H1 (cell line): Measurements from ENCODE around the gene GRIA1. TPM values are rescaled to one million over a fixed set of nuclear protein-coding genes. Genes with fewer than 3 reads are reported as not detected.

Experiments used
- CHD7 ChIP-seq: fragments of 300-600 bp; sonication (generic); IDR thresholded peaks from 2 replicates; pipeline ENCODE4 v1.7.1; 2012; ENCODE audit warnings: low read length, moderate library complexity, mild to moderate bottlenecking, inconsistent platforms; ENCODE audit not compliant: insufficient replicate concordance
- EZH2 ChIP-seq: fragments of 200-600 bp; sonication (generic); IDR thresholded peaks from 2 replicates; pipeline ENCODE4 v1.7.1; 2012; ENCODE audit warnings: low read depth, mild to moderate bottlenecking, moderate library complexity, low read length, inconsistent platforms; ENCODE audit not compliant: severe bottlenecking
- GTF2F1 ChIP-seq: IDR thresholded peaks from 2 replicates; pipeline ENCODE4 v1.6.1; 2012; ENCODE audit warnings: low read depth, low read length, improper control_type of control experiment, borderline replicate concordance
- JUND ChIP-seq: IDR thresholded peaks from 2 replicates; pipeline ENCODE4 v1.6.1; 2011; ENCODE audit warnings: mild to moderate bottlenecking, improper control_type of control experiment, low read length
- KDM1A ChIP-seq: fragments of 200-600, 300-600 bp; sonication (generic); IDR thresholded peaks from 2 replicates; pipeline ENCODE4 v1.7.1; 2016; ENCODE audit warnings: mild to moderate bottlenecking, low read length, borderline replicate concordance
- KDM4A ChIP-seq: IDR thresholded peaks from one replicate; pipeline ENCODE4 v1.7.1; 2012; ENCODE audit warnings: low read depth, mild to moderate bottlenecking, moderate library complexity, low read length, inconsistent platforms; ENCODE audit not compliant: severe bottlenecking
- KDM5A ChIP-seq: fragments of 200-600 bp; IDR thresholded peaks from 2 replicates; pipeline ENCODE4 v1.7.1; 2012; ENCODE audit warnings: mild to moderate bottlenecking, low read length, inconsistent platforms, mixed read lengths
- SIN3A ChIP-seq, 2 experiments: IDR thresholded peaks in 1 of 2; conservative IDR thresholded peaks in 1 of 2; 2 replicates each; pipeline ENCODE4 v1.6.1; 2011 to 2012; ENCODE audit warnings: low read length in 2 of 2, improper control_type of control experiment in 1 of 2, low read depth in 1 of 2, mild to moderate bottlenecking in 1 of 2
- SP4 ChIP-seq: IDR thresholded peaks from 2 replicates; pipeline ENCODE4 v1.6.1; 2012; ENCODE audit warnings: low read length, inconsistent platforms
- SRF ChIP-seq: IDR thresholded peaks from 2 replicates; pipeline ENCODE4 v1.6.1; 2011; ENCODE audit warnings: mild to moderate bottlenecking, low read depth, low read length, moderate library complexity
- TAF7 ChIP-seq: optimal IDR thresholded peaks from 2 replicates; pipeline ENCODE3; 2011; ENCODE audit warnings: low read depth, mild to moderate bottlenecking, inconsistent platforms, low read length, moderate library complexity, borderline replicate concordance
- polyA plus RNA-seq, 7 experiments: library from polyadenylated mRNA; depleted of rRNA in 3 of 7; stranded (reverse) in 5 of 7; unstranded in 2 of 7; fragments of >200 nt in 5 of 7; fragments of 200-250 nt in 2 of 7; gene quantifications; 1 replicate in 5 of 7; 2 replicates in 1 of 7; 4 replicates in 1 of 7; pipeline versions ENCODE4 v1.2.1 to v1.2.3, GENCODE V29; 2011 to 2013; ENCODE audit warnings: missing spikeins in 2 of 7, mixed read lengths in 2 of 7
- total RNA-seq: library from RNA; stranded (reverse); fragmentation: NEBNext Ultra II Directional; extraction: Animal tissue kit (Norgen Biotek cat#: 25700); gene quantifications from 2 replicates; pipeline ENCODE4 v1.2.1, GENCODE V29; 2021

GRIA1 gene
- total and polyA plus RNA-seq, 2 of the 8 experiments (the other 6 are each of a cell fraction or from before 2014, with no cell fraction given) = 0.97 to 2.5 TPM

- TF ChIP-seq CHD7 (no peak), KDM4A (no peak), EZH2 (no peak), GTF2F1 (no peak), SRF (no peak), SIN3A (conservative IDR thresholded peaks at IDR 0.05 in 1 of 2, IDR thresholded peaks at IDR 0.05 in 1 of 2; ENCODE audit: low read depth in 1 of 2, low read length in 2 of 2) (no peak), JUND (no peak), TAF7 (no peak), KDM1A (no peak), KDM5A (no peak), SP4 (no peak)
These were observed 29.7 kb downstream of the GRIA1 start (continued) for GRCh38 chr5:153520137-153520536.
